Muscle layer of colon (tissue), 2 donors: ENCODE data around the gene ABCF1.

Experiments used
- H3K27ac ChIP-seq: one replicate; pipeline ENCODE4 v1.7.0; 2013; ENCODE audit warnings: low read depth, mild to moderate bottlenecking, low read length, moderate library complexity
- H3K27me3 ChIP-seq, 2 donors: one replicate each; pipeline ENCODE4 v1.7.0; 2013; ENCODE audit warnings: low read length in 2 of 2, mild to moderate bottlenecking in 2 of 2; ENCODE audit not compliant: insufficient read depth in 2 of 2, control insufficient read depth in 1 of 2
- H3K36me3 ChIP-seq: one replicate; pipeline ENCODE4 v1.7.0; 2013; ENCODE audit warnings: mild to moderate bottlenecking, low read length; ENCODE audit not compliant: insufficient read depth
- H3K4me1 ChIP-seq: one replicate; pipeline ENCODE4 v1.7.0; 2013; ENCODE audit warnings: mild to moderate bottlenecking, low read length; ENCODE audit not compliant: insufficient read depth
- H3K4me3 ChIP-seq, 2 donors: one replicate each; pipeline ENCODE4 v1.7.0; 2013; ENCODE audit warnings: low read length in 2 of 2, low read depth in 1 of 2, mild to moderate bottlenecking in 1 of 2, moderate library complexity in 1 of 2
- H3K9ac ChIP-seq: one replicate; pipeline ENCODE4 v1.7.0; 2013; ENCODE audit warnings: low read length
- H3K9me3 ChIP-seq: one replicate; pipeline ENCODE4 v1.7.0; 2013; ENCODE audit warnings: mild to moderate bottlenecking, low read length
- donor health status: abdominal sarcoma.
- donor health status: Adenocarcinoma of cecum.

Gene ABCF1

GRCh38 chr6:30544666-30545272 is 26.5 kb upstream of the ABCF1 start:
- Histone ChIP-seq H3K4me1 (no peaks in the 10 kb centered on the region), H3K27ac (no peak overlapping the region), H3K4me3 (no peak overlapping the region), H3K9me3 (no peaks in the 10 kb centered on the region), H3K9ac (no peak overlapping the region), H3K36me3 (peaks cover 36% of the 10 kb centered on the region), H3K27me3 (no peaks in the 10 kb centered on the region)

DNA sequence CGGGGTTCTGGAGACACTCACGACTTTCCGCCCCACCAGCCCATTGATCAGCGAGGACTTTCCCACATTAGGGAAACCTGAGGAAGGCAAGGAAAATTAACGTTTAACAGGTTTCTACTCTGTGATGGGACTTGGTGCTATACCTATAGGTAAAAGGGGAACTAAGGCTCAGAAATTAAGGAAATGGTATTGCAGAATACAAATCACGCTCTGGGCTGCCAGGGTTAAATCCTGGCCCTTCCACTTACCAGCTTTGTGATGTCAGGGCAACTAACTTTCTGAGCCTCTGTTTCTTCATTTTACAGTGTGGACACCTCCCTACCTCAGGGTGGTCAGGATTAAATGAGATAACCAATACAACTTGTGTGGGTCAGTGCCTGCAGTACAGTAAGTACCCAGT is 23.8 kb upstream of the ABCF1 start:
- Histone ChIP-seq H3K4me1 (no peaks in the 10 kb centered on the region), H3K36me3 (peaks cover 57% of the 10 kb centered on the region), H3K4me3 (no peak overlapping the region), H3K9ac (no peak overlapping the region), H3K27ac (no peak overlapping the region), H3K27me3 (no peaks in the 10 kb centered on the region), H3K9me3 (no peaks in the 10 kb centered on the region)

DNA sequence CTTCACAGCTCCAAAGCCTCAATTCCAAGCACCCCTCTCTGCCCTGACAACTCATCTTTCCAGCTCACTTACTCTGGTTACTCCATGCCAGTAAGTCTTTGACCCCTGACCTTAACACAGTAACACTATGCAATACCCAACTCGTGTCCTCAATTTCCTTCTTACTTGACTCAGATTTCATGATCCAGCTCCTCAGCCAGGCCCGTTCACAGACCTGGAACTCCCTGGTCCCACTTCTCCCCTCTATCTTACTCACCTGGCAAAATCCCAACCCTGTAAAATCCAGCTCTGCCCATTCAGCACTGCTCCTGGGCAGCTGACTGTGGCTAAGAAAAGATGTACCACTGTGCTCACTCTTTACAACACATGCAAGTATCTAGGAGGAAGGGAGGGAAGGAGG is 22.9 kb upstream of the ABCF1 start:
- H3K9me3 ChIP-seq, result no peaks in the 10 kb centered on the region
- no peaks in the 10 kb centered on the region for H3K27me3 ChIP-seq
- no peak overlapping the region for H3K9ac ChIP-seq
- H3K4me1 ChIP-seq, result no peaks in the 10 kb centered on the region
- H3K27ac ChIP-seq, result no peak overlapping the region
- no peak overlapping the region for H3K4me3 ChIP-seq
- peaks cover 67% of the 10 kb centered on the region for H3K36me3 ChIP-seq

DNA sequence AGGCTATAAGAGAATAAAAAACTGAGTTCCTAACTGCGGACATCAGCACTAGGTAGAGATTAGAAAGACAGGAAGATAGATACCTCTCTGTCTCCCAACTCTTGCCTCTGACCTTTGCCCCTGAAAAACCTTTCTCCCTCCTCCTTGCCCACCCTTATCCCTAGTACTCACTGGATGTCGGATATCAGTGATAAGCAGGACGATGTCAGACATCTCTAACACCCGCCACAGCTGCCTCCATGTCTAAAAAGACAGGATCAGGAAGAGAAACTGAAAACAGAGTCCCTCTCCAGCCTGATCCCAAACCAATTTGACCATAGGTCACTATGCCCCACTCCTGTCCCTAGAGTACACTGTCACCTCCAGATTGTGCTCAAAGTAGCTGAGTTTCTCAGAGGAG is 16.8 kb upstream of the ABCF1 start:
- H3K27me3 ChIP-seq, result no peaks in the 10 kb centered on the region
- H3K36me3 ChIP-seq, result peaks cover 47% of the 10 kb centered on the region
- peak overlapping the region; percentile 92 for H3K9ac ChIP-seq
- no peaks in the 10 kb centered on the region for H3K9me3 ChIP-seq
- peaks cover 20% of the 10 kb centered on the region for H3K4me1 ChIP-seq
- peak overlapping the region in 1 of 2 donors; percentile 88 for H3K4me3 ChIP-seq
- H3K27ac ChIP-seq, result no peak overlapping the region

GRCh38 chr6:30554962-30555815 is 16.1 kb upstream of the ABCF1 start:
- peaks cover 45% of the 10 kb centered on the region for H3K36me3 ChIP-seq
- no peaks in the 10 kb centered on the region for H3K9me3 ChIP-seq
- H3K27ac ChIP-seq, result peak overlapping the region; percentile 99
- H3K4me1 ChIP-seq, result peaks cover 20% of the 10 kb centered on the region
- H3K27me3 ChIP-seq, result no peaks in the 10 kb centered on the region
- peak overlapping the region; percentile 92 for H3K9ac ChIP-seq
- H3K4me3 ChIP-seq, result peak overlapping the region; percentile 88 to 98

- Histone ChIP-seq H3K4me1 (peaks cover 20% of the 10 kb centered on the region), H3K27ac (peak overlapping the region; percentile 99), H3K27me3 (no peaks in the 10 kb centered on the region), H3K36me3 (peaks cover 40% of the 10 kb centered on the region), H3K9me3 (no peaks in the 10 kb centered on the region), H3K9ac (peak overlapping the region; percentile 92), H3K4me3 (peak overlapping the region; percentile 88 to 98)
These were observed 15.5 kb upstream of the ABCF1 start for GRCh38 chr6:30555816-30556065.

- Histone ChIP-seq H3K9ac (peak within 1 kb of the TSS; percentile 92), H3K9me3 (no peaks in the 10 kb centered on the region), H3K4me1 (peaks cover 20% of the 10 kb centered on the region), H3K27me3 (no peaks in the 10 kb centered on the region), H3K36me3 (peaks cover 35% of the 10 kb centered on the region), H3K4me3 (peak within 1 kb of the TSS; percentile 88 to 98), H3K27ac (peak within 1 kb of the TSS; percentile 99)
These were observed 15.0 kb upstream of the ABCF1 start, which contains the start of gene GNL1 for GRCh38 chr6:30556066-30556905. GNL1 (minus strand) TSS chr6:30556489; CDS start chr6:30556203, 286 bp downstream.

DNA sequence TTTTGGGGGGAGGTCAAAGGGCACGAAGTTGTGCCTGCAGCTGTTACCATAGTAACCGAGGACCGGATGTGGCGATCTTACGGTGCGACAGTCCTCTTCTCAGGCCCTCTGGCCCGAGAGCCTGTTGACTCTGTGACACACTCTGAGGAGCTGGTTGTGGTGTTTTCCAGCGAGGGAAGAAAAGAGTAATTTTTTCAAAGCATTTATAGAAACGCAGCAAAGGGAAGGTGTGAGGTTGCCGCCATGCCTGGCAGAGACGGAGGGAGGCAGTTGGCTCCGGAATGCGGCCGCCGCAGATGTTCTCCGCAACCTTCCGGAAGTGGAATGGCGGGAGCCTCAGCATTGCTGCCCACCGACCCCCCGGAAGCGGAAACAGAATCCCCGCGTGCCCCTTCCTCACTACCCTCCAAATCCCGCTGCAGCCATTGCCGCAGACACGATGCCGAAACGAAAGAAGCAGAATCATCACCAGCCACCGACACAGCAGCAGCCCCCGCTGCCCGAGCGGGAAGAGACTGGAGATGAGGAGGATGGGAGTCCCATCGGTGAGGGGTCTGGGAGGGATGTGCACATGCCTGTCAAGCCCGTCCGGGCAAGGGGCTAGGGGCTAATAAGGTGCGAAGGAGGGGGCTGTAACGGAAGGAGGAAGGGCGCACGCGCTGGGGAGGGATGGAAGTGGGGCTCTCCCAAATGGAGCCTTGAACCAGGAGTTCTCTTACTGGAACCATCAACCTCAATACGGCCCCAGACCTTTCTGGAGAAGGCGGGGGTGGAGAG is 14.1 kb upstream of the ABCF1 start, which contains the start of gene PRR3:
PRR3 (plus strand) TSS at position 390 of the 777 bp plus-strand sequence; CDS start at position 440, 50 bp downstream.
- H3K27ac ChIP-seq, result peak within 1 kb of the TSS; percentile 99
- H3K36me3 ChIP-seq, result peaks cover 31% of the 10 kb centered on the region
- no peaks in the 10 kb centered on the region for H3K27me3 ChIP-seq
- H3K4me3 ChIP-seq, result peak within 1 kb of the TSS; percentile 88 to 98
- H3K4me1 ChIP-seq, result peaks cover 20% of the 10 kb centered on the region
- H3K9me3 ChIP-seq, result no peaks in the 10 kb centered on the region
- H3K9ac ChIP-seq, result peak within 1 kb of the TSS; percentile 92

- H3K27ac ChIP-seq, result peak overlapping the region; percentile 99
- H3K36me3 ChIP-seq, result peaks cover 31% of the 10 kb centered on the region
- H3K9ac ChIP-seq, result peak overlapping the region; percentile 92
- H3K9me3 ChIP-seq, result no peaks in the 10 kb centered on the region
- peak overlapping the region; percentile 88 to 98 for H3K4me3 ChIP-seq
- H3K27me3 ChIP-seq, result no peaks in the 10 kb centered on the region
- H3K4me1 ChIP-seq, result peaks cover 20% of the 10 kb centered on the region
These were observed 13.6 kb upstream of the ABCF1 start for GRCh38 chr6:30557683-30557981.

- Histone ChIP-seq H3K9ac (no peak overlapping the region), H3K4me1 (peaks cover 11% of the 10 kb centered on the region), H3K36me3 (peaks cover 19% of the 10 kb centered on the region), H3K27ac (no peak overlapping the region), H3K27me3 (no peaks in the 10 kb centered on the region), H3K4me3 (no peak overlapping the region), H3K9me3 (no peaks in the 10 kb centered on the region)
These were observed 10.3 kb upstream of the ABCF1 start for GRCh38 chr6:30560930-30561329.
